Progenitor cell of endocrine pancreas (in vitro differentiated cells): ENCODE results near the gene TMEM63C. TPM values are rescaled to one million over a fixed set of nuclear protein-coding genes. Genes with fewer than 3 reads are reported as not detected.
"Not testable (repeated sequence)": the region's sequence is repeated elsewhere in the genome, so short reads cannot be mapped to it uniquely, and the experiment has no call there.

Experiments used
- DNase-seq: peaks from one replicate; pipeline ENCODE4 v3.0.0; 2021; ENCODE audit warnings: low spot score; ENCODE audit not compliant: unreplicated experiment
- H3K27ac Mint-ChIP-seq: 2 replicates; pipeline ENCODE4 v1.8.0; 2021; ENCODE audit warnings: mild to moderate bottlenecking, moderate library complexity, mixed read lengths
- H3K27me3 Mint-ChIP-seq: 2 replicates; pipeline ENCODE4 v1.8.0; 2021; ENCODE audit warnings: mixed read lengths
- H3K36me3 Mint-ChIP-seq: 2 replicates; pipeline ENCODE4 v1.8.0; 2022; ENCODE audit warnings: mixed read lengths; ENCODE audit not compliant: insufficient read depth
- H3K4me1 Mint-ChIP-seq: 2 replicates; pipeline ENCODE4 v1.8.0; 2021; ENCODE audit warnings: low read depth, mixed read lengths
- H3K4me3 Mint-ChIP-seq: 2 replicates; pipeline ENCODE4 v1.8.0; 2021; ENCODE audit warnings: low read depth, mild to moderate bottlenecking, moderate library complexity, mixed read lengths
- H3K9me3 Mint-ChIP-seq: 2 replicates; pipeline ENCODE4 v1.8.0; 2021; ENCODE audit warnings: low read depth, mixed read lengths
- CTCF ChIP-seq: fragments of 200-600 bp; sonication (generic); IDR thresholded peaks from one replicate; pipeline ENCODE4 v1.5.0; 2021; ENCODE audit warnings: antibody characterized with exemption, mild to moderate bottlenecking; ENCODE audit not compliant: unreplicated experiment
- total RNA-seq: library from RNA; stranded (reverse); gene quantifications from 2 replicates; pipeline ENCODE4 v1.2.1, GENCODE V29; 2021

TMEM63C gene
- total RNA-seq, 1 donor from 2014 or later, result 1.6 TPM

- Mint-ChIP-seq H3K9me3 (no peaks in the 10 kb centered on the region), H3K36me3 (no peaks in the 10 kb centered on the region), H3K4me1 (peaks cover 3% of the 10 kb centered on the region), H3K27ac (no peak overlapping the region), H3K27me3 (peaks cover 45% of the 10 kb centered on the region), H3K4me3 (no peak overlapping the region)
- no peak for DNase-seq
- TF ChIP-seq CTCF, result no peak
These were observed 23.3 kb upstream of the TMEM63C start for GRCh38 chr14:77158175-77158881.

GRCh38 chr14:77158882-77159255 lies 22.7 kb upstream of the TMEM63C start:
- H3K9me3 Mint-ChIP-seq, result no peaks in the 10 kb centered on the region
- H3K4me1 Mint-ChIP-seq, result peaks cover 3% of the 10 kb centered on the region
- peaks cover 43% of the 10 kb centered on the region for H3K27me3 Mint-ChIP-seq
- no peak for DNase-seq
- H3K4me3 Mint-ChIP-seq, result no peak overlapping the region
- H3K36me3 Mint-ChIP-seq, result no peaks in the 10 kb centered on the region
- no peak overlapping the region for H3K27ac Mint-ChIP-seq
- no peak for TF ChIP-seq CTCF

GRCh38 chr14:77161011-77161410 lies 20.6 kb upstream of the TMEM63C start:
- H3K4me3 Mint-ChIP-seq, result no peak overlapping the region
- H3K9me3 Mint-ChIP-seq, result no peaks in the 10 kb centered on the region
- H3K27me3 Mint-ChIP-seq, result peaks cover 37% of the 10 kb centered on the region
- H3K4me1 Mint-ChIP-seq, result peaks cover 3% of the 10 kb centered on the region
- no peak overlapping the region for H3K27ac Mint-ChIP-seq
- H3K36me3 Mint-ChIP-seq, result no peaks in the 10 kb centered on the region
- DNase-seq, result no peak
- TF ChIP-seq CTCF, result no peak

GRCh38 chr14:77170045-77170444 lies 11.6 kb upstream of the TMEM63C start:
- Mint-ChIP-seq H3K27me3 (peaks cover 16% of the 10 kb centered on the region), H3K4me3 (no peak overlapping the region), H3K27ac (no peak overlapping the region), H3K4me1 (no peaks in the 10 kb centered on the region), H3K9me3 (peaks cover 10% of the 10 kb centered on the region), H3K36me3 (no peaks in the 10 kb centered on the region)
- no peak for TF ChIP-seq CTCF
- no peak for DNase-seq

GRCh38 chr14:77172916-77173315 lies 8.7 kb upstream of the TMEM63C start:
- Mint-ChIP-seq H3K36me3 (no peaks in the 10 kb centered on the region), H3K4me1 (no peaks in the 10 kb centered on the region), H3K4me3 (no peak overlapping the region), H3K27ac (no peak overlapping the region), H3K9me3 (peaks cover 10% of the 10 kb centered on the region), H3K27me3 (peaks cover 15% of the 10 kb centered on the region)
- no peak for TF ChIP-seq CTCF
- DNase-seq, result no peak

GRCh38 chr14:77173911-77174617 lies 7.5 kb upstream of the TMEM63C start:
- Mint-ChIP-seq H3K27me3 (peaks cover 18% of the 10 kb centered on the region), H3K9me3 (peaks cover 10% of the 10 kb centered on the region)
- DNase-seq, H3K27ac Mint-ChIP-seq, H3K36me3 Mint-ChIP-seq, H3K4me1 Mint-ChIP-seq, H3K4me3 Mint-ChIP-seq: not testable (repeated sequence)
